HG03135 (cell line): Measurements from ENCODE around the gene ERICH6.
A peak's percentile ranks its signal among the peaks of the same experiment; 100 is the strongest.

Experiments used
- ATAC-seq: cut with Tn5 transposase; IDR thresholded peaks from one replicate; pipeline ENCODE4 v1.9.1; 2021; ENCODE audit warnings: mild to moderate bottlenecking, moderate library complexity; ENCODE audit not compliant: unreplicated experiment

Gene ERICH6

DNA sequence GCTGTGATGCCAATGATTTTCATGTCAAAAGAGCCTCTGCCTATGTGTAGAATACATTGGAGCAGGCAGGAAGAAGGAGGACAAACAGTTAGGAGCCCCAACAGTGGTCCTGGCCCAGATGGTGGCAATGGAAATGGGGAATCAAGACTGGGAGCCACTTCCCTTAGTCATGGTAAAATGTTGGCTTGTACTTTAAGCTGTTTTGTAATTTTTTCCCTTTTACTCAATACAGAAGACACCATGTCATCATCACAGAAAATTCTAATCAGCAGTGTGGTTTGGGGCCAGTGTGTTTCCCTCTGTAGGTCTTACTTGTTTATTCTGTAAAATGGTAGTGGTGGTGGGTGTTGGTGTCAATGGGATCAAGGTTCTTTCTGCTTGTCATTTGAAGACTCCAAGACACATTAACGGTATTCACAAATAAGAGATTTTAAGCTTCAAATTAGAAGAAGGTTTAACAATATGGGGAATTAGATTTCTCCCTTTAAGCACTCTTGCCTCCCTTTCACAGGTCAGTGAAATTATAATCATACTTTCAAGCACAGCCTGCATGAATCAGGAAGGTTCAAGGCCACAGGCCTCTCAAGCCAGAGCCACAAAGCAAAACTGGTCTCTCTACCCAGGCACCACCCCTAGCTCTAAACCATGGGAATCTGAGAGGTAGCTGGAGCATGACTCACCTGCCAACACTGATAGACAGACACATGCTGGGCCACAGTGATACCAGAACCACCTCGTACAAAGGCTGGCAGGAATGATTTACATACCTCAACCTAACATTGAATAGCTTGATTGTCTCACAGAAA is 34.4 kb upstream of the ERICH6 start:
- peak; percentile 40 for ATAC-seq

DNA sequence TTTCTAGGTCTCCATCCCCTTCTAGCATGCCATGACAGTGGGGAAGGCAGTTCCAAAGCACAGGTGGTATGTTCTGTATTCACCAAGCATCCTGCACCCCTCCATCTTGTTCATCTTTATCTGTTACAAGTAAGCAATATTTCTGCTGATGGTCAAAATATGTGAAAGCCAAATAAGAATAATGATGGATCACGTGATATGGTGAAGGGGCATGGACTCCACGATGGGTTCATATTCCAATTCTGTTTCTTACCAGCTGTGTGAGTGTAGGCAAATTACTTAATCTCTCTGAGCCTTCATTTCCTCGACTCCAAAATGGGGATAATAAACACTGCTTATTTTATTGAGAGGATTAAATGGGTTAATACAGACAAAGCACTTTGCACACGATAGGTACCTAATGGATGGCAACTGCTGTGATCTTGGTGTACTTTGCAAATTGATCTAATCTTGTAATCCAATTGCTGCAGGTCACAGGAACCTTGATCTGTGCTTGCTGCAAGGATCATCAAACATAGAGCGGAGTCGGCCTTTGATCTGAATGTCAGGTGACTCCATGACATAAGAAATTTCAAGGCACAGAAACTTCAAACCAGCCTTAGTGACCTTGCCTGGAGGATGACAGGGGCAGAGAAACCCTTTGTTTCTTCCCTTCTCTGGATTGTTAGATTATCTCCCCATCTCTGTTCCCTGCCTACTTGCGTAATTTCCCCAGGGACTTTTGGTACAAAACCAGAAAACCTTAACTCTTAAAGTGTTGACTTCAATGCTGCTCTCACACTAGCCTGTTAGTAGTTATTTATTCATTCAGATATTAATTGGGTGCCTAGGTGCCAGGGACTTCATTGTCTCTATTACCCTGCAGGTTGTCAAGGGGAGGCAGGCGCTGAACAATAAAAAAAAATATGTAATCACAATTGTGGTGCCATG is 33.4 kb upstream of the ERICH6 start:
- ATAC-seq, result no peak

DNA sequence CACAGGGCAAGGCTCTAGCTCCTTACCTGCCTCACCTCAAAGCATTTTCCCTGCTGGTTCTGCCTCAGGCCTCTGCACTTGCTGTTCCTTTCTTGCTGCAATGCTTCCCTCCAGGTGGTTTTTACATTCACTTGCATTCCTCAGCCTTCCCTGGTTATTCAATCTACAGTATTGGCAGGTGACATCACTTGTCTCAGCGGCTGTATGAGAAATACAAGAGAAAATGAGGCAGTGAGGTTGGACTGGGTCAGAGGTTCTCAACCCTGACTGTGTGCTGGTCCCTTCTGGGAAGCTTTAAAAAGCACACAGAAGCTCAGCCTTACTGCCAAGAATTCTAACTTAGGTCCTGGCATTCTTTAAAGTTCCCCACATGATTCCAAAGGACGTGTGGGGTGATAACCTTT is 32.6 kb upstream of the ERICH6 start:
- no peak for ATAC-seq

DNA sequence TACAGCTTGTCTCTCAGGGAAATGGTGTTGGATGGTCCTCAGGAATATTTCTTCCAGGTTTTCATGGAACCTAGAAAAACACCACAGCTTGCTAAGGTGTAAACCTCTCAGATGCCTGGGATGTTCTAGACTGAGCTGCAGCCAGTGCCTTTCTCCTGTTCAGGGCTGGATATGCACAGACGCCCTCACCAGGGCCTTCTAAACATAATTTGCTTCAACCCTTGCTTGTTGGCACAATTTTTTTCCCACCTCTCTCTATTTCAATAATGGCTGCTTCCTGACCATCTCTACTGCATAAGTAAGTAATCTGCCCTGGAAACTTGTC is 31.0 kb upstream of the ERICH6 start:
- no peak for ATAC-seq

DNA sequence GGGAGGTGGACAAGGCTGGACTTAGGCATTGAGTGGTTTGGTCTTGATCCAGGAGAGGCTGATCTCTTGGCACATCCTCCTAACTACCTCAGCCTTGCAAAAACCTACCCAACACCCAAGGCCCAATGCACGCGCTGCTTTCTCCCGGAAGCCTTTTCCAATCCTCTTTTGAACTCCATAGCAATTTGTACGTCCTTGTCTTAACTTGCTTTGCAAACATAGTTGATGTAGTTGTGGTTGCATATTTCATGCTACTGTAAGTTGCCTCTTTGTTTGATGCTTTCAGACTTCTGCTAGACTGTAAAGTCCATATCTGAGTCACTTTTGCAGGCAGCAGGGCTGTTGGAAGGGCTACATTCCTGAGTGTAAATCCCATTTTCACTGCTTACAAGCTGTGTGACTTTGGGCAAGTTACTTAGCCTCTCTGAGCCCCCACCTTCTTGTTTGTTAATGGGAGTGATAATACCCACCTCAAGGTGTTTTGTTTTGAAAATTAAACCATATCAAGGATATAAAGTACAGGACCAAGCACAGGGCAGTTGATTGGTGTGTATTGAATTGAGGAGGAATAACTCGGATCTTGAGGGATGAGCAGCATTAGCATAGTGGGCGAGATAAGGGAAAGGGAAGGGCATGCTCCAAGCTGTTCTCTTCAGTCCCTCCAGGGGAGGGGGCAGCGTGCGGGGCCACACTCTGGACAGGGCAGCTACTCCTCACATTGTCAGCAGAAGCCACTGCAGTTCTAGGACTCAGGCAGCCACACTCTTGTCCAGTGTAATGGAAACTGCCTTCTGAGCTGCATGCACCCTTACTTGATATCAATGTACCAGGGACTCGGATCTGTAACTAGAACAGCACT is 30.4 kb upstream of the ERICH6 start:
- no peak for ATAC-seq

DNA sequence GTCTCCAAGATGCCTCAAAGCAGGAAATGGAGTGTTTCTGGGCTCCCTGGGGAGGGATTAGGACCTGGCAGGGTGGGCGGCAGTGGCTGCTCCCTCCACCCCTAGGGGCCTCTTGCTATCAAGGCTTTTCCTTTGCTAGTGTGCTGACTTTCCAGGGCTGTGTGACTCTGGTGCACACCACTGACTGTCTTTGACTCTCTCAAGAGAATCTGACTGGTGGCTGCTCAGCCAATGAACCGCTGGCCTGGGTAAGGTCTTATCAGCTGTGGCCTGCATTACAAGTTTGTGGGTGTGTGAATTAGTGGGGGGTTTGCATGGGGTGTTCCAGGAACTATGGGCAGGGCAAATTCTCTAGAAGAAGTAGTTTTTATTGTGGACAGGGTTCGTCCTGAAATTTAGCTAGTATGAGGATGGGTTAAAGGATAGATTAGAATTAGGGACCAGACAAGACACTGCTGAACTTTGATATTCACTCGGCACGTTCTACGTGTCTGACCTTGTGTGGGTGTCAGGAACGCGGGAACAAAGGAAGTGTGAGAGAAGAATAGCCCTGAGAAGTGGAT is 29.7 kb upstream of the ERICH6 start:
- no peak for ATAC-seq

DNA sequence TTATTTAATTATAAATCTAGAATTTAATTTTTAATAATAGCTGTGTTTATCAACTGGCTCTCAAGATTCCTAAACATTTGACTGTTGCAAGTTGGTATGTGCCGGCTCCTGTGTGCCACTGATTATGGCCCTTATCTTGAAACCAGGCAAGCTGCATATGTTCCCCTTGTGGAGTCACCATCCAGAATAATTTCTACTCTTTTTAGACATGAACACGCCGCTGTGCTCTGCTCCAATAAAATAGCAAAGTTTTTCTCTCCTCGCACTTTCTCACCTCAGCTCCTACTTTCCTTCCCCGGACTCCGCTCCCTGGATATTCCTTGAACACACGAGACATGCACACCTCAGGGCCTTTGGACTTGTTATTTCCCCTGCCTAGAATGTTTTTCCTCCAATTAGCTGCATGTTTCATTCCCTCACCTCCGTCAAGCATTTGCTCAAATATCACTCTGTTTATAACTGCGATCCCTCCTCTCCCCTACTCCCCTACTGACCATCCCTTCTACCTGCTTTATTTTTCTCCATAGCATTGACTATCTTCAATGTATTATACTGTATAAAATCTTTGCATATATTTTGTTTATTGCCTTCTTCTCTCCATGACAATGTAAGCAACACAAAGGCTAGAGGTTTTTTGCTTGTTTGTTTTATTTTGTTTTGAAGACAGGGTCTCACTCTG is 26.1 kb upstream of the ERICH6 start:
- no peak for ATAC-seq

DNA sequence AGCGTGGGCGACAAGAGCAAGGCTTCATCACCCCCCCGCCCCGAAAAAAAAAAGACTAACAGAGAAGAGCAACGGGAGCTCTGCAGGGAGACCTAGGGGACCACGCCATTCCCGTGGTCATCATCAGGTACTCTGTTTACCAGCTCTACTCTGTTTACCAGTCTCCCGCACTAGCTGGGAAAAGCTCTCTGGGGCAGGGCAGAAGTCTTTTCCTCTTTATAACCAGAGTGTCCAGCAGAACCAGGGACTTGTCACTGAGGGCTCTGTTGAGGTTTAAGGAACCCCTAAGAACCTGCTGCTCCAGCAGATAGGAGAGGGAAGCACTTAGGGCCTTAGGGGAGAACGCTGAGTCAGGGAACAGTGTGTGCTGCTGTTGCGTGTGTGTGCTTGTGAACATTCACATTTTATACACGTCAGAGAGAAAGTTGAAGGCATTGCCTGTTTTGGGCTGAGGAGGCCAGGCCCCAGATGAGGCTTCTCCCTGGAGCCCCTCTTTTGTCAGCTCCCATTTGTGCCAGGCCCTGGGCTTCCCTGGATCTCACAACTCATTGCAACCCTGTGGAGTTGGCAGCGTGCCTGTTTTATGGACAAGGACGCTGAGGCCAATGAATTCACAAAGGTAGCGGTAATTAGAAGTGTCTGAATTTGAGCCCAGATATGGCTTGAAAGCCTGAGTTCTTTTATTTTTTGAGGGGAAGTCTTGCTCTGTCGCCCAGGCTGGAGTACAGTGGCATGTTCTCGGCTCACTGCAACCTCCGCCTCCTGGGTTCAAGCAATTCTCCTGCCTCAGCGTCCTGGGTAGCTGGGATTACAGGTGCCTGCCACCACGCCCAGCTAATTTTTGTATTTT is 24.2 kb upstream of the ERICH6 start:
- ATAC-seq, result no peak

DNA sequence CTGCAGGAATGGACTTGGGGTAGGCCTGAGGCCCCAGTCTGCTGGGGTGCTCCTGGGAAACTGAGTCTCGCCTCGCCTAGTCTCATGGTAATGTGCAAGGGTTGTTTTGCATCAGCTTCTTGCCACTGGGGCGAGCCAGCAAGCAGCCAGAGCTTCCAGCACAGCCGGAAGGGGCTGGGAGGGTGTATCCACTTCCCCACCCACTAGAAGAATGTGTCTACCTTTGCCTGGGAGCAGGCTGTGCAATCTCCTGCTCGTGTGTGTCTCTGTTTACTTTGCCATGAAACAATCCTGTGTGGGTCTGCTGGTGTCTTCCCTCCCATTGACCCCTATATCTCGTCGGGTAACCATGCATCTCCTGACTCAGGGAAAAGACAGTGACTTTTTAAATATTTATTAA is 21.8 kb upstream of the ERICH6 start:
- ATAC-seq, result no peak

DNA sequence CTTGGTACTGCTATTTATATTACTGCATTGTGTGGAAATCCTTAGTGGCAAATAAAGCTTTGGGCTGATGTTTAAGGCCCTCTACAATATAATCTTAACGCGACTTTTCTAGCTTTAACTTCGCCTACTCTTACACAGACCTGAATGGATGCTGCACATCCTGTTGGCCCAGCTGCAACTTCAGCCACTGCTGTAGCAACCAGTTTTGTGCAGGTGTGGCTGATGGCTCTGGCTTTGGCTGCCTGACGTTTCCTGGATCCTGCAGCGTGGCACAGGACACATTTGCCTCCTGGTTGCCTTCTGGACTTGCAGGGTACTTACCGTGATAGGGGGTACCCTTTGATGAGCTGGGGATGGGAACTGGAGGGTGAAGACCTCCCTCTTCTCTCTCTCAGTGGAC is 20.2 kb upstream of the ERICH6 start:
- ATAC-seq, result no peak

DNA sequence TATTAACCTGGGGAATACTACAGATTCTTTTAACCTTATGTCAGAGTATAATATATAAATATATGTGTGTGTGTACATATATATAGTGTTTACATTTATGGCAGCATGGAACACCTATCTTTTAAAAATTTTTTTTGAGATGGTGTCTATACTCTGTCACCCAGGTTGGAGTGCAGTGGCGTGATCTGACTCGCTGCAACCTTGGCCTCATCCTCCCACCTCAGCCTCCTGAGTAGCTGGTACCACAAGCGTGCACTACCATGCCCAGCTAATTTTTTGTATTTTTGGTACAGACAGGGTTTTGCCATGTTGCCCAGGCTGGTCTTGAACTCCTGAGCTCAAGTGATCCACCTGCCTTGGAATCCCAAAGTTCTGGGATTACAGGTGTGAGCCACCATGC is 18.5 kb upstream of the ERICH6 start:
- no peak for ATAC-seq

DNA sequence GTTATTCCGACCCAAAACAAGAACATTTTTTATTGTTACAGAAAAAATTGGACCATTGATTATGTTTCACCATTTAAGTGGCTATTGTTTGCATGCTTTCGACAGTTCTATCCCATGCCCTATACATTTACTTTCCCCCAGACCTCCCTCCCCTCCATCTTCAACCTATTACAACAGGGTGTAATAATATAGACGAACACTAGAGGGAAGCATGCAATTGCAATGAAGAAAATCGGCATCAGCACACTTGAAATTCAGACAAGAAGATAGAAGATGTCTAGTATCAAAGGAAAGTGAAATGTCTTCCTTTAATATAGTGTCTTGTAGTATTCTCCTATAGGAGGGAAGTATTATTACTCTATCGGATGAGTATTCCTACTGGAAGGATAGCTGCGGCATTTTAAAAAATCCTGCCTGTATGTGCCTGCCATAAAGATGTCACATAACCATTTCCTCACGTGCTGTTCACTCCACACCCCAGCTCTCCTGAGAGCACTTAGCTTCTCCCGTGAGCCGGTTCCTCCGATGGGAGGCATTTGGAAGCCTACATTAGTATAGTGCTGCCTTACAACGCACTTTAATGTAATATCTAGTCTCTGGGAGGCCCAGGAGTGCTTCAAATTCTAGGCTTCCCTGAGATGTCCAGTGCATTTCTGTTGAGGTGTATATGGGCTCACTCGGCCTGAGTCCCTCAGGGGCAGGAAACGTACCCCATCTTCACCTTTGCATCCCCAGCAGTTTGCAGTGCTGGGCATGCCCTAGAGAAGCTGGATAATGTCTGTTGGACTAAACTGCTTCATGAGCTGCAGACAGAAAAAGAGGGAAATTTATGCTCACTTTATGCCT is 17.8 kb upstream of the ERICH6 start:
- ATAC-seq, result no peak

DNA sequence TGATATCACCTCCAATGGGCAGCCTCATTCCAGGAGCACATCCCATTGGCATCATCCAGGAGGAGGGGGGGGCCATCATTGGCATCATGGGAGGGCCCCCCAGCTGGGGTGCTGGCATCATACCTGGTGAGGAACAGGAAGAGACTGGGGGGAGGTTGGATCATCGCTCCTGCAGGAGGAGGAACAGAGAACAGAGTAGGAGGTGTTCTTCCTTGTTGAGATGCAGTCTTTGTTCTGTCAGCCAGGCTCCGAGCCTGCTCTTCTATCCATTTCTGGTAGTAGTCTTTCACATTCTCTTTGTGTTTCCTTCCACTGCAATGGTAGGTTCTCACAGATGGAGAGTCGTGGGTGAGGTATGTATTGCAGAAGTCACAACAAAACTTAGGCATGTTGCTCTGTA is 16.7 kb upstream of the ERICH6 start:
- ATAC-seq, result no peak

DNA sequence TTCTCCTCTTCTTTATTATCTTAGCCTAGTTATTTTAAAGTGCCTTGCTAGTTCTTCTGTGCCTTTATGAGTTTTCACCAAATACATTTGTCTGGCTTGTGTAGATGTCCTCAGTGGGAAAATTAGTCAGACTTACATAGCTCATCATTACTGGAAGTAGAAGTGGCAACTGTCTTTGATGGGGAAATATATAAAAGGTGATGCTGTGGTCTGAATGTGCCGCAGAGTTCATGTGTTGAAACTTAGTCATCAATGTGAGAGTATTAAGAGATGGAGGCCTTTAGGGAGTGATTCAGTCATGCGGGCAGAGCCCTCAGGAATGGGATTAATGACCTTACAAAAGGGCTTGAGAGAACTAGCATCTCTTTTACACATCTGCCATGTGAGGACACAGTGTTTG is 6.4 kb upstream of the ERICH6 start:
- ATAC-seq, result no peak

DNA sequence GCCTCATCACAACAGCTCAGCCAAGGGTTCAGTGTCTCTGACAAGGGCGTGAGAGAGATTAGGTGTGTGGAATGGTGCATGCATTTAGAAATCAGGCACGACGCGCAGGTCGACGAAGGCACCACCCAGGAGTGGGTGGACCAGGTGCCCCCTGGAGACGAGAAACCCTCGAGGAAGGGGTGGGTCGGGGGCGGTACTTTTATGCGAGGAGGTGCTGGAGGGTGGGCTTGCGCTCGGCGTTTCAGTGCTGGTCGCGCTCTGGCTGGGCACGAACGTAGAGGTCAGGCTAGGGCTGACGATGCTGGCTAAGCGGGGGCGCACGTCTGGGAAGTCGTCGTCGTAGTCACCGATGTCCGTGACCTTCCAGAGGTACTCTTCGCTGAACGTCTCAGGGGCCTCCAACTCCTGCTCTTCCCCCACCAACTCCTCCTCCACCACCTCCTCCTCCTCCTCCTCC is 393 bp downstream of the ERICH6 start:
- ATAC-seq, result peak; percentile 16

DNA sequence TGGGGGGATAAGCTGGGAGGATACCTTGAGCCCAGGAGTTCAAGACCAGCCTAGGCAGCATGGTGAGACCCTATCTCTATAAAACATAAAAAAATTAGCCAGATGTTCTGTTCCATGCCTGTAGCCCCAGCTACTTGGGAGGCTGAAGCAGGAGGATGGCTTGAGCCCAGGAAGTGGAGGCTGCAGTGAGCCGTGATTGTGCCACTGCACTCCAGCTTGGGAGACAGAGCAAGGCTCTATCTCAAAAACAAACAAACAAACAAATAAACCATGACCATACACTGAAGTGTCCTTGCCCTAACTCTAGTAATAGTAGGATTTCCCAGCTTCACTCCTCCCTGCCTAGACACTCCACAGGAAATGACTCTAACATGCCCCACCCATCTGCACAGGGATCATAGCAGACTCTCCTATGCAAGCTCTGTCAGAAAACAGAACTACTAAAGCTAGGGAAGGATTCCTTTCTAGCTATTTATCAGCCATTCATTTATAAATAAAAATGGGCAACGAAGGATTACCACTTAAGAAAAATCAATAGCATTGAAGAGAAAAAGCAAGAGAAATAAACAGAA is 4.6 kb downstream of the ERICH6 start:
- ATAC-seq, result no peak

DNA sequence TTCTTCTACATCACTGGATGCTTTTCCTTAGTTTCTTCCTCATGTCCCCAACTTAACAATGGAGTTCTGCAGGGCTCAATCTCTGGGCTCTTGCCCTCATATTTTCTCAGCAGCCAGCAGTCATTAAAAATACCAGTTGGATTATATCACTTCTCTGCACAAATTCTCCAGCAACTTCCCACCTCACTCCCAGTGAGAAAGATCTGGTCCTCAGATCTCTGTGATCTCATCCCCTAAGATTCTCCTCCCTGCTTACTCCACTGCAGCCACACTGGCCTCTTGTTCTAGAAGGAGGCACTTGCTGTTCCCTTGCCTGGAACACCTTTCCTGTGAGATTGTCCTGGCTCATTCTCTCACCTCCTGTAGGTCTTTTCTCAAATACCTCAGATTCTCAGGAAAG is 6.1 kb downstream of the ERICH6 start:
- no peak for ATAC-seq

DNA sequence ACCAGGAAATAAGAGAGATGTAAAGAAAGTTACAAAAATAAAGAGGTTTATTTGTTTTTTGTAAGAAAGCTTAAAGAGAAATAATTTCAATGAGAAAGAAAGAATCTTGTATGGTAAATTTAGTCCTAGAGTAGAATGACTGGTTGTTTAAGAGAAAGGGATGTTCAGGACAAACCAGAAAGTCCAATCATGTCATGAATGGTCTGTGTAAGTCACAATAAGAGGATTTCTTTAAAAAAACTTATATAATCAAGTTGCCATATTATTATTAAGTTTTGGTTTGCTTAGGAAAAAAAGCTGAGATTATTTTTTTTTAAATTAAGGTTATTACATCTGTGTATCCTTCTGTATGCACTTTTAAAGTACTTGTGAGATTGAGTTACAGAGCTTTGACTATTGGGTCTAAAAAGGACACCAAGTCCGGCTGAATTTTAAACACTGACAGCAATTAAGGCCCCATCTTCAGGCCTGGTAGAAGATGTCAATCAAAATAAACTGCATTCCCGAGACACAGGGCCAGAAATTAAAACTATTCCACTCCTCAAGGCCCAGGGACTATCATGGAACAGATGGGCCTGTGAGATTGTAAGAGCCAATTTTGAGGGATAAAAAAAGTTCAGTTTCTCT is 12.2 kb downstream of the ERICH6 start:
- ATAC-seq, result no peak
